H1 (cell line): ENCODE results near the gene THUMPD3. TPM values are rescaled to one million over a fixed set of nuclear protein-coding genes. Genes with fewer than 3 reads are reported as not detected.

Experiments used
- CTCF ChIA-PET: fragments of 300-600 bp; sonication (Branson Sonifier 250); formaldehyde crosslinking; loops from one replicate; lab custom pipeline; 2021; ENCODE audit not compliant: partially characterized antibody; lab: Charles Lee
- POLR2A ChIA-PET: fragments of 300-600 bp; sonication (Branson Sonifier 250); formaldehyde crosslinking; loops from one replicate; lab custom pipeline; 2021; ENCODE audit warnings: inconsistent platforms; ENCODE audit not compliant: partially characterized antibody; lab: Charles Lee
- DNase-seq, 2 experiments: peaks; one replicate each; pipeline versions ENCODE4 v3.0.0 to v3.0.0-alpha.2; 2010 to 2022; ENCODE audit warnings: low spot score in 2 of 2, low read depth in 1 of 2, mixed read lengths in 1 of 2
- FAIRE-seq: peaks from 2 replicates; lab custom pipeline; 2011; peaks lifted over from hg19 to GRCh38; lab: Jason Lieb, UNC
- H2AFZ ChIP-seq: 2 replicates; pipeline ENCODE4 v1.8.1; 2012; ENCODE audit warnings: low read length, inconsistent platforms
- H2AK5ac ChIP-seq: 2 replicates; pipeline ENCODE4 v1.6.1; 2013; ENCODE audit warnings: low read depth, low read length
- H2BK120ac ChIP-seq: replicated peaks from 2 replicates; pipeline ENCODE3; 2013; ENCODE audit warnings: low read depth, low read length, inconsistent platforms
- H2BK12ac ChIP-seq: 2 replicates; pipeline ENCODE4 v1.6.1; 2013; ENCODE audit warnings: low read depth, low read length
- H2BK15ac ChIP-seq: 2 replicates; pipeline ENCODE4 v1.6.1; 2013; ENCODE audit warnings: low read length
- H2BK20ac ChIP-seq: 2 replicates; pipeline ENCODE4 v1.6.1; 2013; ENCODE audit warnings: low read length
- H2BK5ac ChIP-seq: 2 replicates; pipeline ENCODE4 v1.6.1; 2013; ENCODE audit warnings: low read depth, low read length
- H3K14ac ChIP-seq: 2 replicates; pipeline ENCODE4 v1.6.1; 2013; ENCODE audit warnings: inconsistent platforms; ENCODE audit not compliant: insufficient read length
- H3K18ac ChIP-seq: 2 replicates; pipeline ENCODE4 v1.6.1; 2013; ENCODE audit warnings: low read length; ENCODE audit errors: extremely low read depth
- H3K23ac ChIP-seq: 2 replicates; pipeline ENCODE4 v1.6.1; 2013; ENCODE audit warnings: inconsistent platforms; ENCODE audit not compliant: insufficient read length
- H3K23me2 ChIP-seq: 2 replicates; pipeline ENCODE4 v1.6.1; 2013; ENCODE audit warnings: low read depth, low read length
- H3K27ac ChIP-seq: 2 replicates; pipeline ENCODE4 v1.6.1; 2011; ENCODE audit warnings: low read depth, low read length, inconsistent platforms
- H3K27me3 ChIP-seq, 4 experiments: replicated peaks in 1 of 4; 1 replicate in 1 of 4; 2 replicates in 3 of 4; pipeline versions ENCODE4 v1.6.1 to v1.8.1; 2011 to 2013; ENCODE audit warnings: low read length in 3 of 4, mild to moderate bottlenecking in 3 of 4, inconsistent platforms in 2 of 4, mixed read lengths in 2 of 4, moderate library complexity in 1 of 4; ENCODE audit not compliant: control insufficient read depth in 3 of 4, insufficient read depth in 3 of 4; ENCODE audit errors: extremely low read depth in 1 of 4
- H3K36me3 ChIP-seq, 4 experiments: 2 replicates each; pipeline versions ENCODE4 v1.6.1 to v1.8.1; 2011 to 2013; ENCODE audit warnings: mild to moderate bottlenecking in 4 of 4, low read length in 3 of 4, moderate library complexity in 2 of 4, control low read depth in 1 of 4, inconsistent platforms in 1 of 4; ENCODE audit not compliant: insufficient read depth in 4 of 4, control insufficient read depth in 2 of 4
- H3K4ac ChIP-seq: replicated peaks from 2 replicates; pipeline ENCODE3; 2013; ENCODE audit warnings: low read length, low read depth, mixed read lengths, inconsistent platforms; ENCODE audit not compliant: insufficient read length
- H3K4me1 ChIP-seq, 4 experiments: replicated peaks in 1 of 4; 1 replicate in 1 of 4; 2 replicates in 3 of 4; pipeline versions ENCODE4 v1.6.1 to v1.8.1; 2011 to 2013; ENCODE audit warnings: low read length in 3 of 4, inconsistent platforms in 2 of 4, mixed read lengths in 1 of 4; ENCODE audit not compliant: insufficient read depth in 4 of 4, control insufficient read depth in 3 of 4
- H3K4me2 ChIP-seq, 2 experiments: 2 replicates each; pipeline versions ENCODE4 v1.6.1 to v1.8.1; 2011 to 2013; ENCODE audit warnings: low read depth in 2 of 2, low read length in 2 of 2, control low read depth in 1 of 2, inconsistent platforms in 1 of 2, mild to moderate bottlenecking in 1 of 2; ENCODE audit not compliant: insufficient read depth in 1 of 2
- H3K4me3 ChIP-seq, 4 experiments: fragments of 200-600, 300-600 bp in 1 of 4; sonication (generic), shearing (Covaris generic), sonication (Bioruptor Twin) in 1 of 4; 2 replicates each; pipeline versions ENCODE4 v1.5.1 to v1.8.1; 2011 to 2016; ENCODE audit warnings: low read length in 4 of 4, low read depth in 3 of 4, control low read depth in 2 of 4, inconsistent platforms in 2 of 4, mild to moderate bottlenecking in 2 of 4, mixed read lengths in 1 of 4, moderate library complexity in 1 of 4; ENCODE audit not compliant: insufficient read depth in 2 of 4; ENCODE audit errors: extremely low read depth in 1 of 4
- H3K56ac ChIP-seq: replicated peaks from 2 replicates; pipeline ENCODE3; 2013; ENCODE audit warnings: low read depth, mild to moderate bottlenecking, mixed read lengths, low read length, inconsistent platforms; ENCODE audit not compliant: insufficient read length
- H3K79me1 ChIP-seq: 2 replicates; pipeline ENCODE4 v1.6.1; 2013; ENCODE audit warnings: low read depth, low read length, control low read depth
- H3K79me2 ChIP-seq, 2 experiments: 2 replicates each; pipeline versions ENCODE4 v1.6.1 to v1.8.1; 2012 to 2013; ENCODE audit warnings: low read length in 2 of 2, mild to moderate bottlenecking in 2 of 2, inconsistent platforms in 1 of 2; ENCODE audit not compliant: insufficient read depth in 2 of 2, control insufficient read depth in 1 of 2
- H3K9ac ChIP-seq, 4 experiments: replicated peaks in 1 of 4; 1 replicate in 1 of 4; 2 replicates in 3 of 4; pipeline versions ENCODE4 v1.6.1 to v1.8.1; 2011 to 2013; ENCODE audit warnings: low read depth in 3 of 4, low read length in 3 of 4, control low read depth in 2 of 4, mild to moderate bottlenecking in 2 of 4, moderate library complexity in 2 of 4, inconsistent platforms in 1 of 4; ENCODE audit errors: extremely low read depth in 1 of 4
- H3K9me3 ChIP-seq, 2 experiments: 2 replicates each; pipeline versions ENCODE4 v1.6.1 to v1.8.1; 2012 to 2013; ENCODE audit warnings: mild to moderate bottlenecking in 2 of 2, moderate library complexity in 2 of 2, control low read depth in 1 of 2, inconsistent platforms in 1 of 2, low read depth in 1 of 2, low read length in 1 of 2, mixed read lengths in 1 of 2; ENCODE audit not compliant: insufficient read depth in 2 of 2
- H4K20me1 ChIP-seq, 2 experiments: replicated peaks in 1 of 2; 2 replicates each; pipeline versions ENCODE3 to v1.8.1; 2011 to 2013; ENCODE audit warnings: inconsistent platforms in 2 of 2, low read length in 2 of 2, mild to moderate bottlenecking in 1 of 2; ENCODE audit not compliant: insufficient read depth in 2 of 2, control insufficient read depth in 1 of 2
- H4K5ac ChIP-seq: 2 replicates; pipeline ENCODE4 v1.6.1; 2013; ENCODE audit warnings: low read length, low read depth, mixed read lengths, inconsistent platforms; ENCODE audit not compliant: insufficient read length
- H4K8ac ChIP-seq: 2 replicates; pipeline ENCODE4 v1.8.0; 2013; ENCODE audit warnings: mild to moderate bottlenecking, moderate library complexity, low read length, inconsistent platforms; ENCODE audit not compliant: insufficient read depth; ENCODE audit errors: extremely low read depth
- H4K91ac ChIP-seq: replicated peaks from 2 replicates; pipeline ENCODE3; 2013; ENCODE audit warnings: low read length, mixed read lengths, inconsistent platforms; ENCODE audit not compliant: insufficient read length
- CREB1 ChIP-seq: IDR thresholded peaks from 2 replicates; pipeline ENCODE4 v1.6.1; 2012; ENCODE audit warnings: inconsistent platforms
- CTCF ChIP-seq, 3 experiments: IDR thresholded peaks; 1 replicate in 2 of 3; 2 replicates in 1 of 3; pipeline versions ENCODE4 v1.5.1 to v1.6.1; 2011; ENCODE audit warnings: low read length in 3 of 3, mild to moderate bottlenecking in 3 of 3, inconsistent platforms in 2 of 3, low read depth in 1 of 3, moderate library complexity in 1 of 3; ENCODE audit not compliant: insufficient read depth in 1 of 3; ENCODE audit errors: control extremely low read depth in 1 of 3
- RXRA ChIP-seq: IDR thresholded peaks from 2 replicates; pipeline ENCODE4 v1.6.1; 2011; ENCODE audit warnings: low read depth, mild to moderate bottlenecking, low read length, moderate library complexity; ENCODE audit not compliant: insufficient read depth
- YY1 ChIP-seq: IDR thresholded peaks from 2 replicates; pipeline ENCODE4 v1.6.1; 2011; ENCODE audit warnings: low read depth, mild to moderate bottlenecking, low read length
- WGBS, 2 experiments: shearing (Covaris generic) in 1 of 2; methylation state at CpG; one replicate each; pipeline versions ENCODE4 v1.1.6 to v1.1.7; 2013 to 2015; ENCODE audit warnings: low lambda C conversion rate in 2 of 2, mixed read lengths in 2 of 2, inconsistent platforms in 1 of 2, low coverage in 1 of 2, missing lambda C conversion rate in 1 of 2; ENCODE audit not compliant: insufficient replicate concordance in 2 of 2, insufficient coverage in 1 of 2, insufficient read length in 1 of 2; ENCODE audit errors: extremely low coverage in 1 of 2, missing lambda C conversion rate in 1 of 2; 5-methylcytosine and 5-hydroxymethylcytosine counted together
- polyA plus RNA-seq, 7 experiments: library from polyadenylated mRNA; depleted of rRNA in 3 of 7; stranded (reverse) in 5 of 7; unstranded in 2 of 7; fragments of >200 nt in 5 of 7; fragments of 200-250 nt in 2 of 7; gene quantifications; 1 replicate in 5 of 7; 2 replicates in 1 of 7; 4 replicates in 1 of 7; pipeline versions ENCODE4 v1.2.1 to v1.2.3, GENCODE V29; 2011 to 2013; ENCODE audit warnings: missing spikeins in 2 of 7, mixed read lengths in 2 of 7
- total RNA-seq: library from RNA; stranded (reverse); fragmentation: NEBNext Ultra II Directional; extraction: Animal tissue kit (Norgen Biotek cat#: 25700); gene quantifications from 2 replicates; pipeline ENCODE4 v1.2.1, GENCODE V29; 2021

THUMPD3 gene
- total and polyA plus RNA-seq, 2 of the 8 experiments (the other 6 are each of a cell fraction or from before 2014, with no cell fraction given): 26.7 to 68.9 TPM

DNA sequence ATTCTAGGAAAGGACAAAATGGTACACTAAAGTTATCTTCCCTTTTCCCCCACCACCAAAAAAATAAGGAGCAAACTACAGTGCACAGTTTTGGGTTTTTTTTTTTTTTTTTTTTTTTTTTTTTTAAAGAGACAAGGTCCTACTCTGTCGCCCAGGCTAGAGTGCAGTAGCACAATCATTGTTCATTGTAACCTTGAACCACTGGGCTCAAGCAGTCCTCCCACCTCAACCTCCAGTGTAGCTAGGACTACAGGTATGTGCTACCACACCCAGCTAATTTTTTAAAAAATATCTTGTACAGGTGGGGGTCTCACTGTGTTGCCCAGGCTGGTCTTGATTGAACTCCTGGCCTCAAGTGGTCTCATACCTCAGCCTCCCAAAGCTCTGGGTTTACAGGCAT lies 49.4 kb downstream of the THUMPD3 start:
- peaks cover 51 to 100% of the 10 kb centered on the region in 2 experiments for H3K79me2 ChIP-seq
- no peaks in the 10 kb centered on the region for H3K79me1 ChIP-seq
- no peak overlapping the region for H4K5ac ChIP-seq
- H3K9ac ChIP-seq: no peak overlapping the region
- H3K56ac ChIP-seq: no peak overlapping the region
- no peaks in the 10 kb centered on the region for H3K23me2 ChIP-seq
- H3K4me3 ChIP-seq: no peak overlapping the region
- CTCF ChIA-PET: interaction anchor here (0.9 to 1.0 kb wide), 2 partner anchors 12 to 60 kb away, joined by 4 read pairs; no protein-coding TSS in a partner anchor
- no peaks in the 10 kb centered on the region for H3K9me3 ChIP-seq
- no peak overlapping the region for H3K4ac ChIP-seq
- no peak overlapping the region for H2BK120ac ChIP-seq
- H2AK5ac ChIP-seq: no peak overlapping the region
- H3K27ac ChIP-seq: no peak overlapping the region
- H2BK20ac ChIP-seq: no peak overlapping the region
- no peak overlapping the region for H4K91ac ChIP-seq
- DNase-seq (no peak), FAIRE-seq (no peak)
- no peak overlapping the region for H2AFZ ChIP-seq
- H4K20me1 ChIP-seq: peaks cover 22 to 35% of the 10 kb centered on the region in 2 experiments
- H3K18ac ChIP-seq: no peak overlapping the region
- no peak overlapping the region for H2BK5ac ChIP-seq
- WGBS, 2 experiments: 100% methylated on average over 1 of the region's 1 CpG; no CpG with 5 or more reads in 1 of the 2 experiments
- TF ChIP-seq CTCF (IDR thresholded peaks at IDR 0.05; ENCODE audit: control extremely low read depth in 1 of 3, insufficient read depth in 1 of 3, low read depth in 1 of 3, low read length in 3 of 3): no peak
- TF ChIP-seq YY1: no peak
- TF ChIP-seq RXRA: no peak
- TF ChIP-seq CREB1: no peak
- no peak overlapping the region for H3K14ac ChIP-seq
- no peak overlapping the region for H3K4me2 ChIP-seq
- H4K8ac ChIP-seq: no peak overlapping the region
- no peak overlapping the region for H2BK12ac ChIP-seq
- POLR2A ChIA-PET: interaction anchor here (1.1 to 2.6 kb wide), 2 partner anchors 8 to 16 kb away, joined by 4 to 22 read pairs; partner anchors contain the start of gene SETD5
- H3K36me3 ChIP-seq: peaks cover 0 to 19% (median 0%) of the 10 kb centered on the region in 4 experiments; a peak in 1 of 8 replicates
- no peak overlapping the region for H3K23ac ChIP-seq
- no peak overlapping the region for H2BK15ac ChIP-seq
- peaks cover 0 to 11% (median 0%) of the 10 kb centered on the region in 4 experiments; a peak in 1 of 7 replicates for H3K4me1 ChIP-seq
- H3K27me3 ChIP-seq: no peaks in the 10 kb centered on the region
